Endothelial cell (in vitro differentiated cells): ENCODE data around the gene PRKAG2. TPM values are rescaled to one million over a fixed set of nuclear protein-coding genes. Genes with fewer than 3 reads are reported as not detected.

Experiments used
- DNase-seq: peaks from one replicate; pipeline ENCODE4 v3.0.0; 2021; ENCODE audit warnings: low spot score
- H3K27ac Mint-ChIP-seq: one replicate; pipeline ENCODE4 v1.8.0; 2021; ENCODE audit warnings: mixed read lengths, inconsistent platforms; ENCODE audit not compliant: unreplicated experiment
- H3K27me3 Mint-ChIP-seq: one replicate; pipeline ENCODE4 v1.8.0; 2021; ENCODE audit warnings: mild to moderate bottlenecking, moderate library complexity, mixed read lengths, inconsistent platforms; ENCODE audit not compliant: unreplicated experiment
- H3K36me3 Mint-ChIP-seq: one replicate; pipeline ENCODE4 v1.8.0; 2021; ENCODE audit warnings: mild to moderate bottlenecking, low read depth, mixed read lengths, inconsistent platforms; ENCODE audit not compliant: unreplicated experiment
- H3K4me1 Mint-ChIP-seq: one replicate; pipeline ENCODE4 v1.8.0; 2021; ENCODE audit warnings: mild to moderate bottlenecking, mixed read lengths, inconsistent platforms; ENCODE audit not compliant: unreplicated experiment
- H3K4me3 Mint-ChIP-seq: one replicate; pipeline ENCODE4 v1.8.0; 2021; ENCODE audit warnings: mild to moderate bottlenecking, mixed read lengths, inconsistent platforms; ENCODE audit not compliant: unreplicated experiment
- H3K9me3 Mint-ChIP-seq: one replicate; pipeline ENCODE4 v1.8.0; 2021; ENCODE audit warnings: mixed read lengths, inconsistent platforms; ENCODE audit not compliant: unreplicated experiment
- CTCF ChIP-seq: fragments of 200-600 bp; sonication (generic); IDR thresholded peaks from one replicate; pipeline ENCODE4 v1.5.0; 2021; ENCODE audit warnings: antibody characterized with exemption; ENCODE audit not compliant: unreplicated experiment
- total RNA-seq: library from RNA; stranded (reverse); fragmentation: NEBNext Ultra II Directional; extraction: Animal tissue kit (Norgen Biotek cat#: 25700); gene quantifications from one replicate; pipeline ENCODE4 v1.2.1, GENCODE V29; 2021; ENCODE audit not compliant: unreplicated experiment

PRKAG2 gene
- total RNA-seq, 1 donor from 2014 or later = 16.0 TPM

GRCh38 chr7:151616443-151617213 is 260.3 kb downstream of the PRKAG2 start:
- Mint-ChIP-seq H3K4me1 (no peaks in the 10 kb centered on the region), H3K36me3 (no peaks in the 10 kb centered on the region), H3K27me3 (peaks cover 2% of the 10 kb centered on the region), H3K4me3 (no peak overlapping the region), H3K9me3 (no peaks in the 10 kb centered on the region), H3K27ac (no peak overlapping the region)
- no peak for DNase-seq
- TF ChIP-seq CTCF = no peak

GRCh38 chr7:151615784-151616183 is 261.1 kb downstream of the PRKAG2 start:
- Mint-ChIP-seq H3K9me3 (no peaks in the 10 kb centered on the region), H3K36me3 (no peaks in the 10 kb centered on the region), H3K4me3 (no peak overlapping the region), H3K27me3 (peaks cover 3% of the 10 kb centered on the region), H3K4me1 (no peaks in the 10 kb centered on the region), H3K27ac (no peak overlapping the region)
- TF ChIP-seq CTCF = no peak
- no peak for DNase-seq

- Mint-ChIP-seq H3K4me3 (no peak overlapping the region), H3K9me3 (no peaks in the 10 kb centered on the region), H3K27ac (no peak overlapping the region), H3K27me3 (peaks cover 5% of the 10 kb centered on the region), H3K36me3 (no peaks in the 10 kb centered on the region), H3K4me1 (no peaks in the 10 kb centered on the region)
- no peak for TF ChIP-seq CTCF
- DNase-seq = no peak
These were observed 261.9 kb downstream of the PRKAG2 start for GRCh38 chr7:151615058-151615457.

GRCh38 chr7:151614019-151614418 is 262.9 kb downstream of the PRKAG2 start:
- H3K36me3 Mint-ChIP-seq = no peaks in the 10 kb centered on the region
- peaks cover 5% of the 10 kb centered on the region for H3K27me3 Mint-ChIP-seq
- no peaks in the 10 kb centered on the region for H3K4me1 Mint-ChIP-seq
- no peak overlapping the region for H3K27ac Mint-ChIP-seq
- no peaks in the 10 kb centered on the region for H3K9me3 Mint-ChIP-seq
- no peak overlapping the region for H3K4me3 Mint-ChIP-seq
- no peak for TF ChIP-seq CTCF
- no peak for DNase-seq

GRCh38 chr7:151611878-151612277 is 265.0 kb downstream of the PRKAG2 start:
- no peaks in the 10 kb centered on the region for H3K9me3 Mint-ChIP-seq

More at GRCh38 chr7:151611878-151612277, 265.0 kb downstream of the PRKAG2 start:
- Mint-ChIP-seq H3K36me3 (no peaks in the 10 kb centered on the region), H3K27ac (no peak overlapping the region), H3K27me3 (peaks cover 5% of the 10 kb centered on the region), H3K4me3 (no peak overlapping the region), H3K4me1 (no peaks in the 10 kb centered on the region)
- DNase-seq = no peak
- no peak for TF ChIP-seq CTCF
